HAP-1 (cell line): ENCODE measurements around the gene LACC1.

Experiments used
- DNase-seq, 2 experiments: peaks; one replicate each; pipeline ENCODE4 v3.0.0-alpha.2; 2016 to 2020; ENCODE audit warnings: low spot score in 2 of 2
- H3K27me3 ChIP-seq: fragments of 250-450 bp; sonication (Bioruptor Pico); 2 replicates; pipeline ENCODE4 v1.5.1; 2020; ENCODE audit warnings: low read depth, mild to moderate bottlenecking, moderate library complexity
- H3K36me3 ChIP-seq: fragments of 250-450 bp; sonication (Bioruptor Pico); replicated peaks from 2 replicates; pipeline ENCODE4 v1.5.1; 2020; ENCODE audit warnings: mild to moderate bottlenecking
- H3K4me1 ChIP-seq: fragments of 250-450 bp; sonication (Bioruptor Pico); 2 replicates; pipeline ENCODE4 v1.5.1; 2020; ENCODE audit warnings: mild to moderate bottlenecking
- H3K4me3 ChIP-seq: fragments of 250-450 bp; sonication (Bioruptor Pico); 2 replicates; pipeline ENCODE4 v1.5.1; 2020; ENCODE audit warnings: mild to moderate bottlenecking, moderate library complexity
- H3K9me3 ChIP-seq: fragments of 250-450 bp; sonication (Bioruptor Pico); 2 replicates; pipeline ENCODE4 v1.5.1; 2020; ENCODE audit warnings: mild to moderate bottlenecking, moderate library complexity
- in situ Hi-C: fragments of 300-500 bp; cut with MboI; formaldehyde crosslinking; loops from 3 replicates; pipeline ENCODE4 v1.14.3; 2020; ENCODE audit warnings: low sequenced_read_pairs, inconsistent platforms, mixed read lengths

The LACC1 gene

GRCh38 chr13:43910856-43911255 is 31.2 kb downstream of the LACC1 start:
- in situ Hi-C loops = loop anchor here (25.0 kb wide), 1 partner anchor 1026 kb away; no protein-coding TSS in a partner anchor
- Histone ChIP-seq H3K36me3 (no peaks in the 10 kb centered on the region), H3K9me3 (no peaks in the 10 kb centered on the region), H3K4me1 (no peaks in the 10 kb centered on the region), H3K4me3 (no peak overlapping the region), H3K27me3 (no peaks in the 10 kb centered on the region; the same call in 1 of the 2 replicates)
- no peak for DNase-seq

- no peaks in the 10 kb centered on the region for H3K9me3 ChIP-seq
- in situ Hi-C loops = loop anchor here (25.0 kb wide), 1 partner anchor 1026 kb away; no protein-coding TSS in a partner anchor
These were observed 31.6 kb downstream of the LACC1 start for GRCh38 chr13:43911278-43911677.

GRCh38 chr13:43911871-43912270 is 32.2 kb downstream of the LACC1 start:
- H3K9me3 ChIP-seq = no peaks in the 10 kb centered on the region
- no peaks in the 10 kb centered on the region; the same call in 1 of the 2 replicates for H3K27me3 ChIP-seq
- no peaks in the 10 kb centered on the region for H3K36me3 ChIP-seq
- DNase-seq = no peak
- no peak overlapping the region for H3K4me3 ChIP-seq
- in situ Hi-C loops = loop anchor here (25.0 kb wide), 1 partner anchor 1025 kb away; no protein-coding TSS in a partner anchor
- H3K4me1 ChIP-seq = no peaks in the 10 kb centered on the region

More at GRCh38 chr13:43911278-43911677, 31.6 kb downstream of the LACC1 start:
- no peak for DNase-seq
- Histone ChIP-seq H3K4me3 (no peak overlapping the region), H3K36me3 (no peaks in the 10 kb centered on the region), H3K27me3 (no peaks in the 10 kb centered on the region; the same call in 1 of the 2 replicates), H3K4me1 (no peaks in the 10 kb centered on the region)

GRCh38 chr13:43915451-43915850 is 35.7 kb downstream of the LACC1 start:
- H3K4me3 ChIP-seq = no peak overlapping the region
- no peaks in the 10 kb centered on the region for H3K27me3 ChIP-seq
- no peaks in the 10 kb centered on the region for H3K36me3 ChIP-seq
- no peaks in the 10 kb centered on the region for H3K9me3 ChIP-seq
- peaks cover 4% of the 10 kb centered on the region for H3K4me1 ChIP-seq
- no peak for DNase-seq
- in situ Hi-C loops = loop anchor here (25.0 kb wide), 1 partner anchor 1022 kb away; no protein-coding TSS in a partner anchor

GRCh38 chr13:43916828-43917227 is 37.1 kb downstream of the LACC1 start:
- Histone ChIP-seq H3K4me1 (peaks cover 4% of the 10 kb centered on the region), H3K36me3 (no peaks in the 10 kb centered on the region), H3K4me3 (no peak overlapping the region), H3K27me3 (no peaks in the 10 kb centered on the region), H3K9me3 (no peaks in the 10 kb centered on the region)
- in situ Hi-C loops = loop anchor here (25.0 kb wide), 1 partner anchor 1020 kb away; no protein-coding TSS in a partner anchor
- DNase-seq = no peak

GRCh38 chr13:43918636-43919035 is 38.9 kb downstream of the LACC1 start:
- no peaks in the 10 kb centered on the region for H3K36me3 ChIP-seq
- in situ Hi-C loops = loop anchor here (25.0 kb wide), 1 partner anchor 1019 kb away; no protein-coding TSS in a partner anchor
- no peak for DNase-seq
- H3K9me3 ChIP-seq = no peaks in the 10 kb centered on the region
- peaks cover 4% of the 10 kb centered on the region for H3K4me1 ChIP-seq
- H3K27me3 ChIP-seq = no peaks in the 10 kb centered on the region
- no peak overlapping the region for H3K4me3 ChIP-seq

GRCh38 chr13:43920965-43921674 is 41.4 kb downstream of the LACC1 start:
- in situ Hi-C loops = loop anchor here (25.0 kb wide), 1 partner anchor 1016 kb away; no protein-coding TSS in a partner anchor
- DNase-seq = no peak
- Histone ChIP-seq H3K9me3 (no peaks in the 10 kb centered on the region), H3K36me3 (no peaks in the 10 kb centered on the region), H3K4me3 (no peak overlapping the region), H3K4me1 (peaks cover 4% of the 10 kb centered on the region), H3K27me3 (no peaks in the 10 kb centered on the region)

GRCh38 chr13:43924549-43925245 is 45.0 kb downstream of the LACC1 start:
- DNase-seq = no peak
- Histone ChIP-seq H3K9me3 (no peaks in the 10 kb centered on the region), H3K4me1 (peaks cover 9% of the 10 kb centered on the region; the same call in 1 of the 2 replicates), H3K4me3 (no peak overlapping the region), H3K36me3 (no peaks in the 10 kb centered on the region), H3K27me3 (no peaks in the 10 kb centered on the region)
- in situ Hi-C loops = loop anchor here (25.0 kb wide), 1 partner anchor 1013 kb away; no protein-coding TSS in a partner anchor

- Histone ChIP-seq H3K4me3 (no peak overlapping the region), H3K36me3 (no peaks in the 10 kb centered on the region), H3K9me3 (no peaks in the 10 kb centered on the region), H3K27me3 (no peaks in the 10 kb centered on the region; the same call in 1 of the 2 replicates), H3K4me1 (peaks cover 7% of the 10 kb centered on the region; the same call in 1 of the 2 replicates)
- in situ Hi-C loops = no loop called here
- DNase-seq = no peak
These were observed 50.2 kb downstream of the LACC1 start for GRCh38 chr13:43929947-43930346.

GRCh38 chr13:43933378-43933777 is 53.7 kb downstream of the LACC1 start:
- in situ Hi-C loops = no loop called here
- Histone ChIP-seq H3K4me3 (no peak overlapping the region), H3K9me3 (no peaks in the 10 kb centered on the region), H3K27me3 (no peaks in the 10 kb centered on the region; the same call in 1 of the 2 replicates), H3K36me3 (no peaks in the 10 kb centered on the region), H3K4me1 (peaks cover 7% of the 10 kb centered on the region; the same call in 1 of the 2 replicates)
- no peak for DNase-seq

GRCh38 chr13:43934273-43934672 is 54.6 kb downstream of the LACC1 start:
- Histone ChIP-seq H3K36me3 (no peaks in the 10 kb centered on the region), H3K4me1 (peaks cover 6% of the 10 kb centered on the region; the same call in 1 of the 2 replicates), H3K4me3 (no peak overlapping the region), H3K27me3 (no peaks in the 10 kb centered on the region; the same call in 1 of the 2 replicates), H3K9me3 (no peaks in the 10 kb centered on the region)
- no peak for DNase-seq
- in situ Hi-C loops = no loop called here

GRCh38 chr13:43935878-43936277 is 56.2 kb downstream of the LACC1 start:
- no peaks in the 10 kb centered on the region for H3K36me3 ChIP-seq
- H3K9me3 ChIP-seq = no peaks in the 10 kb centered on the region
- H3K4me1 ChIP-seq = no peaks in the 10 kb centered on the region
- in situ Hi-C loops = no loop called here
- DNase-seq = no peak
- H3K4me3 ChIP-seq = no peak overlapping the region
- no peaks in the 10 kb centered on the region; the same call in 1 of the 2 replicates for H3K27me3 ChIP-seq

GRCh38 chr13:43936647-43937046 is 56.9 kb downstream of the LACC1 start:
- Histone ChIP-seq H3K27me3 (no peaks in the 10 kb centered on the region; the same call in 1 of the 2 replicates), H3K9me3 (no peaks in the 10 kb centered on the region), H3K4me1 (no peaks in the 10 kb centered on the region), H3K36me3 (no peaks in the 10 kb centered on the region), H3K4me3 (no peak overlapping the region)
- in situ Hi-C loops = no loop called here
- no peak for DNase-seq
